Thyroid gland (tissue), 4 donors: ENCODE results near the gene MTUS2. TPM values are rescaled to one million over a fixed set of nuclear protein-coding genes. Genes with fewer than 3 reads are reported as not detected.

Experiments used
- DNase-seq, 2 donors: peaks; one replicate each; pipeline ENCODE4 v3.0.0-alpha.2; 2019
- H3K27ac ChIP-seq, 3 donors: fragments of 200-600 bp; sonication (generic); 1 replicate in 2 of 3; 2 replicates in 1 of 3; pipeline ENCODE4 v1.5.1; 2016 to 2019; ENCODE audit warnings: mild to moderate bottlenecking in 1 of 3, moderate library complexity in 1 of 3
- H3K27me3 ChIP-seq: fragments of 200-600 bp; sonication (generic); one replicate; pipeline ENCODE4 v1.5.1; 2019
- H3K36me3 ChIP-seq, 2 donors: fragments of 200-600 bp; sonication (generic); one replicate each; pipeline ENCODE4 v1.5.1; 2016 to 2019
- H3K4me1 ChIP-seq, 2 donors: fragments of 200-600 bp; sonication (generic); one replicate each; pipeline ENCODE4 v1.5.1; 2017 to 2019
- H3K4me3 ChIP-seq, 3 donors: fragments of 200-600 bp; sonication (generic); replicated peaks in 1 of 3; 1 replicate in 2 of 3; 2 replicates in 1 of 3; pipeline ENCODE4 v1.5.1; 2016; ENCODE audit warnings: mild to moderate bottlenecking in 1 of 3
- H3K9me3 ChIP-seq: fragments of 200-600 bp; sonication (generic); one replicate; pipeline ENCODE4 v1.5.1; 2017
- CTCF ChIP-seq, 6 experiments: fragments of 200-600 bp in 3 of 6; fragments of 450-650 bp in 3 of 6; sonication (generic) in 3 of 6; IDR thresholded peaks; one replicate each; pipeline ENCODE4 v1.5.1; 2016 to 2019; ENCODE audit warnings: antibody characterized with exemption in 6 of 6, mild to moderate bottlenecking in 2 of 6, inconsistent platforms in 1 of 6, moderate library complexity in 1 of 6
- POLR2A ChIP-seq, 2 donors: fragments of 450-650 bp; IDR thresholded peaks; one replicate each; pipeline ENCODE4 v1.6.1; 2017; ENCODE audit warnings: antibody characterized with exemption in 2 of 2, mild to moderate bottlenecking in 2 of 2, moderate library complexity in 1 of 2
- WGBS, 2 donors: methylation state at CpG; one replicate each; pipeline ENCODE4 v1.1.5; 2017; 5-methylcytosine and 5-hydroxymethylcytosine counted together
- intact Hi-C: fragments of 100-400 bp; cut with DNase I; formaldehyde crosslinking; loops from one replicate; pipeline ENCODE4 v1.15.1; 2023
- total RNA-seq, 4 donors: library from RNA; depleted of rRNA; stranded (reverse); fragments of >200 nt; gene quantifications; one replicate each; pipeline ENCODE4 v1.2.3, GENCODE V29; 2016

Gene MTUS2
- total RNA-seq, 4 donors from 2014 or later, result 0.98 to 1.5 (median 1.1) TPM

- intact Hi-C loops, result no loop called here
- no peak for DNase-seq
- Histone ChIP-seq H3K4me1 (no peaks in the 10 kb centered on the region), H3K27ac (no peak overlapping the region), H3K36me3 (no peaks in the 10 kb centered on the region), H3K27me3 (no peaks in the 10 kb centered on the region), H3K9me3 (no peaks in the 10 kb centered on the region), H3K4me3 (no peak overlapping the region)
- 90 to 94% methylated on average over 3 of the region's 3 CpGs for WGBS, 2 donors
- TF ChIP-seq CTCF (IDR thresholded peaks at IDR 0.05) (no peak), POLR2A (IDR thresholded peaks at IDR 0.05) (no peak)
Measured at GRCh38 chr13:29474991-29475390, 654.9 kb downstream of the MTUS2 start.

GRCh38 chr13:29476046-29476445 lies 655.9 kb downstream of the MTUS2 start:
- Histone ChIP-seq H3K4me3 (no peak overlapping the region), H3K27me3 (no peaks in the 10 kb centered on the region), H3K4me1 (no peaks in the 10 kb centered on the region), H3K9me3 (no peaks in the 10 kb centered on the region), H3K27ac (no peak overlapping the region), H3K36me3 (no peaks in the 10 kb centered on the region)
- intact Hi-C loops, result no loop called here
- DNase-seq, result no peak
- TF ChIP-seq POLR2A (IDR thresholded peaks at IDR 0.05), result no peak
- TF ChIP-seq CTCF (IDR thresholded peaks at IDR 0.05), result no peak
- WGBS, 2 donors, result 92 to 95% methylated on average over 3 of the region's 3 CpGs

- H3K4me3 ChIP-seq, result no peak overlapping the region
- no peaks in the 10 kb centered on the region for H3K36me3 ChIP-seq
- WGBS, 2 donors, result 82 to 85% methylated on average over 23 to 25 of the region's 25 CpGs
- peaks cover 5 to 9% of the 10 kb centered on the region in 2 donors for H3K4me1 ChIP-seq
- intact Hi-C loops, result no loop called here
- no peak for DNase-seq
- TF ChIP-seq POLR2A (IDR thresholded peaks at IDR 0.05), result no peak
- no peak for TF ChIP-seq CTCF (IDR thresholded peaks at IDR 0.05)
- no peaks in the 10 kb centered on the region for H3K27me3 ChIP-seq
- H3K27ac ChIP-seq, result no peak overlapping the region
- H3K9me3 ChIP-seq, result no peaks in the 10 kb centered on the region
Measured at GRCh38 chr13:29479716-29480492, 659.8 kb downstream of the MTUS2 start.

GRCh38 chr13:29480893-29481525 lies 660.9 kb downstream of the MTUS2 start:
- Histone ChIP-seq H3K4me3 (no peak overlapping the region), H3K36me3 (no peaks in the 10 kb centered on the region), H3K27ac (no peak overlapping the region), H3K9me3 (no peaks in the 10 kb centered on the region), H3K4me1 (peaks cover 5 to 9% of the 10 kb centered on the region in 2 donors), H3K27me3 (no peaks in the 10 kb centered on the region)
- 80 to 85% methylated on average over 11 of the region's 11 CpGs for WGBS, 2 donors
- intact Hi-C loops, result no loop called here
- no peak for DNase-seq
- TF ChIP-seq CTCF (IDR thresholded peaks at IDR 0.05) (no peak), POLR2A (IDR thresholded peaks at IDR 0.05) (no peak)

GRCh38 chr13:29481603-29482002 lies 661.5 kb downstream of the MTUS2 start:
- H3K4me1 ChIP-seq, result peaks cover 5 to 9% of the 10 kb centered on the region in 2 donors
- no peaks in the 10 kb centered on the region for H3K9me3 ChIP-seq
- no peak overlapping the region for H3K27ac ChIP-seq
- WGBS, 2 donors, result 96 to 98% methylated on average over 5 of the region's 5 CpGs
- no peak overlapping the region for H3K4me3 ChIP-seq
- DNase-seq, result no peak
- no peaks in the 10 kb centered on the region for H3K36me3 ChIP-seq
- intact Hi-C loops, result no loop called here
- no peak for TF ChIP-seq CTCF (IDR thresholded peaks at IDR 0.05)
- no peak for TF ChIP-seq POLR2A (IDR thresholded peaks at IDR 0.05)
- H3K27me3 ChIP-seq, result no peaks in the 10 kb centered on the region
